Measurements from ENCODE around the gene DPP6. TPM values are rescaled to one million over a fixed set of nuclear protein-coding genes. Genes with fewer than 3 reads are reported as not detected.
"Not testable (repeated sequence)": the region's sequence is repeated elsewhere in the genome, so short reads cannot be mapped to it uniquely, and the experiment has no call there.

DPP6 gene
- total RNA-seq (1 to 10 TPM in 1 of 4 donors, under 1 TPM in 3; 0.57 to 1.8 (median 0.88) TPM), polyA plus RNA-seq (under 1 TPM; 0.18 to 0.23 (median 0.22) TPM)
- long read RNA-seq, donor 1: 0 reads
- long read RNA-seq, donor 2, partial matches to known transcripts: 0 of 12 reads
- long read RNA-seq, donor 2, other reads (novel, unspliced or antisense): 12 of 12 reads

GRCh38 chr7:154051643-154052529 is at the start of gene DPP6:
TSS of gene DPP6 (plus strand) at chr7:154052398.
- H3K9me3 ChIP-seq; ATAC-seq; DNase-seq; H3K36me3 ChIP-seq (ENCODE audit: insufficient read depth in 1 of 2, low read depth in 1 of 2); intact Hi-C loops (cut with DNase I); H3K27ac ChIP-seq; H3K4me1 ChIP-seq: not testable (repeated sequence)
- H3K4me3 ChIP-seq: peak within 1 kb of the TSS; percentile 32
- 0 to 2% (median 0%) methylated on average over 8 to 59 of the region's 81 CpGs for WGBS, 3 donors
- peaks cover 0 to 11% (median 4%) of the 10 kb centered on the region in 3 donors for H3K27me3 ChIP-seq (ENCODE audit: insufficient read depth in 3 of 3, low read length in 2 of 3)

- ATAC-seq; H3K27me3 ChIP-seq (ENCODE audit: insufficient read depth in 3 of 3, low read length in 2 of 3); H3K9me3 ChIP-seq; DNase-seq; H3K27ac ChIP-seq; H3K4me3 ChIP-seq; H3K4me1 ChIP-seq; intact Hi-C loops (cut with DNase I); H3K36me3 ChIP-seq (ENCODE audit: insufficient read depth in 1 of 2, low read depth in 1 of 2): not testable (repeated sequence)
- WGBS, 3 donors: 62 to 88% (median 86%) methylated on average over 2 of the region's 3 CpGs
Measured at GRCh38 chr7:154009423-154009911, 42.7 kb upstream of the DPP6 start.

GRCh38 chr7:154010726-154011568 is 41.3 kb upstream of the DPP6 start:
- intact Hi-C loops (cut with DNase I); DNase-seq; H3K27me3 ChIP-seq (ENCODE audit: insufficient read depth in 3 of 3, low read length in 2 of 3); H3K9me3 ChIP-seq; H3K4me3 ChIP-seq; H3K27ac ChIP-seq; H3K4me1 ChIP-seq; H3K36me3 ChIP-seq (ENCODE audit: insufficient read depth in 1 of 2, low read depth in 1 of 2): not testable (repeated sequence)
- WGBS, 3 donors: 23 to 43% (median 26%) methylated on average over 4 of the region's 4 CpGs
- ATAC-seq: peak; percentile 43 to 71 (median 52)

- H3K4me1 ChIP-seq; H3K4me3 ChIP-seq; H3K36me3 ChIP-seq (ENCODE audit: insufficient read depth in 1 of 2, low read depth in 1 of 2); H3K9me3 ChIP-seq; DNase-seq; H3K27me3 ChIP-seq (ENCODE audit: insufficient read depth in 3 of 3, low read length in 2 of 3); H3K27ac ChIP-seq; intact Hi-C loops (cut with DNase I); ATAC-seq: not testable (repeated sequence)
- WGBS, 3 donors: 60 to 74% (median 63%) methylated on average over 3 of the region's 3 CpGs
Measured at GRCh38 chr7:154012800-154013199, 39.4 kb upstream of the DPP6 start.

GRCh38 chr7:154015636-154016035 is 36.6 kb upstream of the DPP6 start:
- 82 to 92% (median 85%) methylated on average over 6 of the region's 6 CpGs for WGBS, 3 donors
- H3K9me3 ChIP-seq; intact Hi-C loops (cut with DNase I); H3K36me3 ChIP-seq (ENCODE audit: insufficient read depth in 1 of 2, low read depth in 1 of 2); H3K4me3 ChIP-seq; H3K27me3 ChIP-seq (ENCODE audit: insufficient read depth in 3 of 3, low read length in 2 of 3); H3K4me1 ChIP-seq; ATAC-seq; DNase-seq; H3K27ac ChIP-seq: not testable (repeated sequence)

- H3K9me3 ChIP-seq; H3K4me1 ChIP-seq; H3K4me3 ChIP-seq; intact Hi-C loops (cut with DNase I); H3K27me3 ChIP-seq (ENCODE audit: insufficient read depth in 3 of 3, low read length in 2 of 3); H3K36me3 ChIP-seq (ENCODE audit: insufficient read depth in 1 of 2, low read depth in 1 of 2); ATAC-seq; H3K27ac ChIP-seq; DNase-seq: not testable (repeated sequence)
- 66 to 83% (median 82%) methylated on average over 2 of the region's 2 CpGs for WGBS, 3 donors
Measured at GRCh38 chr7:154018354-154018753, 33.8 kb upstream of the DPP6 start.

GRCh38 chr7:154027805-154028204 is 24.4 kb upstream of the DPP6 start:
- H3K27me3 ChIP-seq (ENCODE audit: insufficient read depth in 3 of 3, low read length in 2 of 3); ATAC-seq; H3K9me3 ChIP-seq; H3K4me1 ChIP-seq; H3K27ac ChIP-seq; intact Hi-C loops (cut with DNase I); DNase-seq; H3K4me3 ChIP-seq; H3K36me3 ChIP-seq (ENCODE audit: insufficient read depth in 1 of 2, low read depth in 1 of 2): not testable (repeated sequence)
- 78 to 81% (median 80%) methylated on average over 8 of the region's 8 CpGs for WGBS, 3 donors

GRCh38 chr7:154030476-154031080 is 21.6 kb upstream of the DPP6 start:
- ATAC-seq; H3K27me3 ChIP-seq (ENCODE audit: insufficient read depth in 3 of 3, low read length in 2 of 3); H3K4me3 ChIP-seq; H3K36me3 ChIP-seq (ENCODE audit: insufficient read depth in 1 of 2, low read depth in 1 of 2); DNase-seq; H3K4me1 ChIP-seq; H3K27ac ChIP-seq; H3K9me3 ChIP-seq; intact Hi-C loops (cut with DNase I): not testable (repeated sequence)
- 37 to 40% (median 38%) methylated on average over 10 to 11 of the region's 11 CpGs for WGBS, 3 donors

DNA sequence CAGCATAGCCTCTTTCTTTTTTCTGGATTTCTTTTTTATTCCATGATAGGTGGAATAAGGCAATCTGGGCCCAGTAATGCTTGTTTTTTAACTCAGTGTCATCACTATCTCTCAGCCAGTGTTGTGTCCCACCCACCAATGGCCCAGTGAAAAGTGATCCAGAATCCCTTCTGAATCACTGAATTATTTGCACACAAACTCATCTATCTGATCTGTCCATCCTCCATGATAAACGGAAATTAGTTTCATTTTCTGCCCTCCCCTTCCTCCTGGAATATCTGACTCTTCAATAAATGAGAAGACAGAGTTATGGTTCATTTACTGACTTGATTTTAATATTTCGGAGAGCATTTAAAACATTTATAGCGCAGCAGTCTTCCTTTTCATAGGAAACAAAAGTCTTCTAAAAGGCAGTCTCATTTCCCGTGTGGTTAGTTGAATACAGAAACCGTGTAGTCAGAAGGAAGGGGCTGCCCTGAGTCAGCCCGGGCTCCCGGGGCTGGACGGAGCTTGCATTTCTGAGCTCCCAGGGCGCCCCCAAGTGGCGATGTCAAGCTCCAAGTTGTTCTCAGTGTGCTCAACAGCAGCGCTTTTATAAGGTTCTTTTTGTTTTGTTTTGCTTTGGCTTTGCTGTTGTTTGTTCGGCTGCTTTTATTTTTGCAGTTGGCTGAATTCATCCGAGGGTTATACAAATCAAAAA is 12.6 kb upstream of the DPP6 start:
- intact Hi-C loops (cut with DNase I); H3K4me1 ChIP-seq: not testable (repeated sequence)

GRCh38 chr7:154050394-154050793 is 1.8 kb upstream of the DPP6 start:
- ATAC-seq; H3K9me3 ChIP-seq; H3K27ac ChIP-seq; intact Hi-C loops (cut with DNase I); DNase-seq; H3K4me1 ChIP-seq; H3K4me3 ChIP-seq; H3K36me3 ChIP-seq (ENCODE audit: insufficient read depth in 1 of 2, low read depth in 1 of 2): not testable (repeated sequence)
- H3K27me3 ChIP-seq (ENCODE audit: insufficient read depth in 3 of 3, low read length in 2 of 3): peaks cover 0 to 11% (median 4%) of the 10 kb centered on the region in 3 donors
- 83 to 93% (median 83%) methylated on average over 4 to 5 of the region's 5 CpGs for WGBS, 3 donors

More for the DNA sequence above, 12.6 kb upstream of the DPP6 start:
- peak; percentile 54 to 69 for DNase-seq
- not testable (repeated sequence) for H3K27ac ChIP-seq; H3K27me3 ChIP-seq (ENCODE audit: insufficient read depth in 3 of 3, low read length in 2 of 3); H3K36me3 ChIP-seq (ENCODE audit: insufficient read depth in 1 of 2, low read depth in 1 of 2); H3K9me3 ChIP-seq; H3K4me3 ChIP-seq
- WGBS, 3 donors: 1 to 4% methylated on average over 4 to 7 of the region's 13 CpGs; no CpG with 5 or more reads in 1 of the 3 donors
- ATAC-seq: peak in 3 of 4 donors; percentile 56 to 82 (median 64)
